ENCODE results near the gene TRRAP. TPM values are rescaled to one million over a fixed set of nuclear protein-coding genes. Genes with fewer than 3 reads are reported as not detected.

TRRAP gene
- total RNA-seq, 4 donors from 2014 or later: 15.2 to 18.8 (median 17.0) TPM

DNA sequence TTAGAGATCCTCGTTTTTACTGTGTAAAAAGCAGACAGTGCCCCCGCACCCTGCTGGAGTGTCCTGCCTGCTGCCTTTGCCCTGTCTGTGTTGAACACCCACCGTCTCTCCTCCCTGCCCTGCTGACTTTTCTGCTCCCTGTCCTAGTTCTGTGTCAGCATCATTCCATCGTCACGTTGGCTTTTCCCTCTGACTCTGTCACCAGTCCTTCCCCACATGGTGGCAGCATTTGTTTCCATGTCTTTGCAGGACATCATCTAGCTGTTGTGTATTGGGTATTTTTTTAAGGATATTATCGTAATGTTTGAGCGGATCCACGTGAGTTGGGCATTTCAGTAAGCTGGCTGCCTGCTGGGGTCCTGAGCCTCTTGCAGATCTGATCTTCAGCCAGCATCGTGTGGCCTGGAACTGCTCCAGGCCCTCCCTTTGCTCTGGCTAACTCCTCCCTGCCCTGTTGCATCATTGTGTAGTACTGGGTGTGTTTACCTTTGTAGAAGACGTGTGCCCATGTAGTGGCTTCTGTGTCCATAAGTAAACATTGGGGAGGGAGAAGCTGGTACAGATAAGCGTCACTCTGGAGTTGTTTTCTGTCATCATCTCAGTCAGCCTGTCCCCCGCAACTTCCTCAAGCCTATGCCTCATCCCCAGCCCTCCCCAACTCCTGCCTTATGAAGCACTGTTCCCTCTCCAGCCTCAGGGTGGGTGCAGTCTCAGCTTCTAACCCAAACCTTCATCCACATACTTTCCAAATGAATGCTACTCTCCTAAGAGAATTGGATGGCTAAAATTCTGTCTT is 44.3 kb downstream of the TRRAP start:
- peaks cover 0 to 93% of the 10 kb centered on the region in 2 donors for H3K36me3 ChIP-seq
- intact Hi-C loops (cut with DNase I; ENCODE audit: low total_unique reads): loop anchor here (10.0 kb wide), 1 partner anchor 402 kb away; the partner anchor contains the start of gene ARPC1A
- peak in 1 of 2 donors; percentile 66 for ATAC-seq

GRCh38 chr7:98923512-98923911 is 45.2 kb downstream of the TRRAP start:
- Histone ChIP-seq H3K27me3 (no peaks in the 10 kb centered on the region), H3K4me1 (no peaks in the 10 kb centered on the region), H3K27ac (no peak overlapping the region), H3K36me3 (peaks cover 0 to 97% of the 10 kb centered on the region in 2 donors), H3K4me3 (no peak overlapping the region), H3K9me3 (no peaks in the 10 kb centered on the region)
- in situ Hi-C loops (cut with MboI; ENCODE audit: low sequenced_read_pairs in 4 of 4): no loop called here
- DNase-seq (no peak), ATAC-seq (no peak)
- intact Hi-C loops (cut with DNase I; ENCODE audit: low total_unique reads): loop anchor here (10.0 kb wide), 1 partner anchor 401 kb away; the partner anchor contains the start of gene ARPC1A
- no peak for TF ChIP-seq POLR2A (IDR thresholded peaks at IDR 0.05)
- TF ChIP-seq, protein P1, sequence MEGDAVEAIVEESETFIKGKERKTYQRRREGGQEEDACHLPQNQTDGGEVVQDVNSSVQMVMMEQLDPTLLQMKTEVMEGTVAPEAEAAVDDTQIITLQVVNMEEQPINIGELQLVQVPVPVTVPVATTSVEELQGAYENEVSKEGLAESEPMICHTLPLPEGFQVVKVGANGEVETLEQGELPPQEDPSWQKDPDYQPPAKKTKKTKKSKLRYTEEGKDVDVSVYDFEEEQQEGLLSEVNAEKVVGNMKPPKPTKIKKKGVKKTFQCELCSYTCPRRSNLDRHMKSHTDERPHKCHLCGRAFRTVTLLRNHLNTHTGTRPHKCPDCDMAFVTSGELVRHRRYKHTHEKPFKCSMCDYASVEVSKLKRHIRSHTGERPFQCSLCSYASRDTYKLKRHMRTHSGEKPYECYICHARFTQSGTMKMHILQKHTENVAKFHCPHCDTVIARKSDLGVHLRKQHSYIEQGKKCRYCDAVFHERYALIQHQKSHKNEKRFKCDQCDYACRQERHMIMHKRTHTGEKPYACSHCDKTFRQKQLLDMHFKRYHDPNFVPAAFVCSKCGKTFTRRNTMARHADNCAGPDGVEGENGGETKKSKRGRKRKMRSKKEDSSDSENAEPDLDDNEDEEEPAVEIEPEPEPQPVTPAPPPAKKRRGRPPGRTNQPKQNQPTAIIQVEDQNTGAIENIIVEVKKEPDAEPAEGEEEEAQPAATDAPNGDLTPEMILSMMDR (IDR thresholded peaks at IDR 0.05 in 4 of 5, conservative IDR thresholded peaks at IDR 0.05 in 1 of 5): no peak

More for the DNA sequence above, 44.3 kb downstream of the TRRAP start:
- no peak overlapping the region for H3K4me3 ChIP-seq
- H3K27me3 ChIP-seq: no peaks in the 10 kb centered on the region
- no peaks in the 10 kb centered on the region for H3K9me3 ChIP-seq
- in situ Hi-C loops (cut with MboI; ENCODE audit: low sequenced_read_pairs in 4 of 4): no loop called here
- H3K4me1 ChIP-seq: no peaks in the 10 kb centered on the region
- TF ChIP-seq, protein P1 (IDR thresholded peaks at IDR 0.05 in 4 of 5, conservative IDR thresholded peaks at IDR 0.05 in 1 of 5): no peak
- no peak for TF ChIP-seq POLR2A (IDR thresholded peaks at IDR 0.05)
- peak in 1 of 2 donors; percentile 18 for DNase-seq
- H3K27ac ChIP-seq: peak overlapping the region in 2 of 4 donors; percentile 14 to 36

- DNase-seq (no peak), ATAC-seq (no peak)
- H3K36me3 ChIP-seq: peaks cover 0 to 98% of the 10 kb centered on the region in 2 donors
- no peaks in the 10 kb centered on the region for H3K4me1 ChIP-seq
- no peak for TF ChIP-seq POLR2A (IDR thresholded peaks at IDR 0.05)
- TF ChIP-seq, protein P1 (IDR thresholded peaks at IDR 0.05 in 4 of 5, conservative IDR thresholded peaks at IDR 0.05 in 1 of 5): no peak
- H3K4me3 ChIP-seq: no peak overlapping the region
- no peaks in the 10 kb centered on the region for H3K9me3 ChIP-seq
- H3K27me3 ChIP-seq: no peaks in the 10 kb centered on the region
- intact Hi-C loops (cut with DNase I; ENCODE audit: low total_unique reads): loop anchor here (10.0 kb wide), 1 partner anchor 398 kb away; the partner anchor contains the start of gene ARPC1A
- in situ Hi-C loops (cut with MboI; ENCODE audit: low sequenced_read_pairs in 4 of 4): no loop called here
- H3K27ac ChIP-seq: no peak overlapping the region
Observed at GRCh38 chr7:98927125-98927524, 48.8 kb downstream of the TRRAP start.

- TF ChIP-seq POLR2A (IDR thresholded peaks at IDR 0.05): no peak
- TF ChIP-seq, protein P1 (IDR thresholded peaks at IDR 0.05 in 4 of 5, conservative IDR thresholded peaks at IDR 0.05 in 1 of 5): no peak
- H3K9me3 ChIP-seq: no peaks in the 10 kb centered on the region
- H3K27me3 ChIP-seq: no peaks in the 10 kb centered on the region
- no peak for DNase-seq
- peaks cover 2 to 100% of the 10 kb centered on the region in 2 donors for H3K36me3 ChIP-seq
- intact Hi-C loops (cut with DNase I; ENCODE audit: low total_unique reads): no loop called here
- H3K4me3 ChIP-seq: no peak overlapping the region
- ATAC-seq: no peak
- H3K27ac ChIP-seq: no peak overlapping the region
- in situ Hi-C loops (cut with MboI; ENCODE audit: low sequenced_read_pairs in 4 of 4): no loop called here
- peaks cover 0 to 5% of the 10 kb centered on the region in 2 donors for H3K4me1 ChIP-seq
Observed at GRCh38 chr7:98930464-98930863, 52.1 kb downstream of the TRRAP start.
